ENCODE results near the gene ARHGDIB.

The ARHGDIB gene

GRCh38 chr12:15000575-15000974, 39.2 kb upstream of the ARHGDIB start:
- no peak overlapping the region for H3K27ac ChIP-seq (replicated peaks)
- TF ChIP-seq, protein P1, sequence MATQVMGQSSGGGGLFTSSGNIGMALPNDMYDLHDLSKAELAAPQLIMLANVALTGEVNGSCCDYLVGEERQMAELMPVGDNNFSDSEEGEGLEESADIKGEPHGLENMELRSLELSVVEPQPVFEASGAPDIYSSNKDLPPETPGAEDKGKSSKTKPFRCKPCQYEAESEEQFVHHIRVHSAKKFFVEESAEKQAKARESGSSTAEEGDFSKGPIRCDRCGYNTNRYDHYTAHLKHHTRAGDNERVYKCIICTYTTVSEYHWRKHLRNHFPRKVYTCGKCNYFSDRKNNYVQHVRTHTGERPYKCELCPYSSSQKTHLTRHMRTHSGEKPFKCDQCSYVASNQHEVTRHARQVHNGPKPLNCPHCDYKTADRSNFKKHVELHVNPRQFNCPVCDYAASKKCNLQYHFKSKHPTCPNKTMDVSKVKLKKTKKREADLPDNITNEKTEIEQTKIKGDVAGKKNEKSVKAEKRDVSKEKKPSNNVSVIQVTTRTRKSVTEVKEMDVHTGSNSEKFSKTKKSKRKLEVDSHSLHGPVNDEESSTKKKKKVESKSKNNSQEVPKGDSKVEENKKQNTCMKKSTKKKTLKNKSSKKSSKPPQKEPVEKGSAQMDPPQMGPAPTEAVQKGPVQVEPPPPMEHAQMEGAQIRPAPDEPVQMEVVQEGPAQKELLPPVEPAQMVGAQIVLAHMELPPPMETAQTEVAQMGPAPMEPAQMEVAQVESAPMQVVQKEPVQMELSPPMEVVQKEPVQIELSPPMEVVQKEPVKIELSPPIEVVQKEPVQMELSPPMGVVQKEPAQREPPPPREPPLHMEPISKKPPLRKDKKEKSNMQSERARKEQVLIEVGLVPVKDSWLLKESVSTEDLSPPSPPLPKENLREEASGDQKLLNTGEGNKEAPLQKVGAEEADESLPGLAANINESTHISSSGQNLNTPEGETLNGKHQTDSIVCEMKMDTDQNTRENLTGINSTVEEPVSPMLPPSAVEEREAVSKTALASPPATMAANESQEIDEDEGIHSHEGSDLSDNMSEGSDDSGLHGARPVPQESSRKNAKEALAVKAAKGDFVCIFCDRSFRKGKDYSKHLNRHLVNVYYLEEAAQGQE (IDR thresholded peaks at IDR 0.05; ENCODE audit: insufficient replicate concordance, low read depth), result no peak
- TF ChIP-seq GABPA (IDR thresholded peaks at IDR 0.05; ENCODE audit: low read depth), result no peak
- TF ChIP-seq POLR2AphosphoS5 (IDR thresholded peaks at IDR 0.05; ENCODE audit: low read depth), result no peak
- no peak for TF ChIP-seq SPI1 (IDR thresholded peaks at IDR 0.05; ENCODE audit: borderline replicate concordance, low read depth)
- no peak for TF ChIP-seq CTCF (IDR thresholded peaks at IDR 0.05; ENCODE audit: insufficient read depth, low read length)
- no peak for DNase-seq (ENCODE audit: low read depth in 1 of 2, low spot score in 1 of 2)
- H3K4me3 ChIP-seq (replicated peaks; ENCODE audit: insufficient read depth, low read length), result no peak overlapping the region
- peaks cover 4% of the 10 kb centered on the region for H3K27me3 ChIP-seq (ENCODE audit: insufficient read depth, poor library complexity, severe bottlenecking)

DNA sequence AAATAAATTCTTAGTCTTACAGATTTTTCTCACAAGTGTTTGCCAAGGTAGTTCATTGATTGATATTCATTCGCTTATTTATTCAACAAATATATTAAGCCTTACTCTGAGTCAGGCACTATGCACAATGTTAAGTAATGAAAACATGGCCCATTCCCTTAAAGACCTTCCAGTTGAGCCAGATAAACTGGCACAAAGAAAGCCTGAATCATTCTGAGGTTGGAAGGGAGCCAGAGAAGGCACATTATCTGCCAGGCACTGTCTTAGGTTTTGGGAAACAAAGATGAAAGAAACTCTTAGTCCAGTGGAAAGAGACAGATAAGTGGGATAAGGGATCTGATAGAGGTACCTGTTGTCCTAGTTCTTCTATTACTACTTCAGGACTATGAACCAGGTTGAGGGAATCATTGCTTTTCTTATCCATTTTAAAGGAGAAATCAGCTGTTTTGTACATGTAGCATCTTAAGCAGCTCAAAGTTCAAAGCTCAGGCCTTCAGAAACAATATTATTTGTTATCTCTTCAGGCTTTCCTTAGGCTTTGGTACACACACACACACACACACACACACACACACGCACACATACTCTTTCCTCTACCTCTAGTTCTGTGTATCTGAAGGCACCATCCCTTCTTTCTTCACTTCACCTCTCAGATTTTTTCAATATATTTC, 38.4 kb upstream of the ARHGDIB start:
- no peak overlapping the region for H3K4me3 ChIP-seq (replicated peaks; ENCODE audit: insufficient read depth, low read length)
- TF ChIP-seq CTCF (IDR thresholded peaks at IDR 0.05; ENCODE audit: insufficient read depth, low read length) (no peak), POLR2AphosphoS5 (IDR thresholded peaks at IDR 0.05; ENCODE audit: low read depth) (no peak), SPI1 (IDR thresholded peaks at IDR 0.05; ENCODE audit: borderline replicate concordance, low read depth) (no peak), GABPA (IDR thresholded peaks at IDR 0.05; ENCODE audit: low read depth) (no peak)
- TF ChIP-seq, protein P1 (IDR thresholded peaks at IDR 0.05; ENCODE audit: insufficient replicate concordance, low read depth), result no peak
- H3K27me3 ChIP-seq (ENCODE audit: insufficient read depth, poor library complexity, severe bottlenecking), result peaks cover 4% of the 10 kb centered on the region
- no peak overlapping the region for H3K27ac ChIP-seq (replicated peaks)
- no peak for DNase-seq (ENCODE audit: low read depth in 1 of 2, low spot score in 1 of 2)

- peaks cover 4% of the 10 kb centered on the region for H3K27me3 ChIP-seq (ENCODE audit: insufficient read depth, poor library complexity, severe bottlenecking)
- DNase-seq (ENCODE audit: low read depth in 1 of 2, low spot score in 1 of 2), result no peak
- H3K27ac ChIP-seq (replicated peaks), result no peak overlapping the region
- H3K4me3 ChIP-seq (replicated peaks; ENCODE audit: insufficient read depth, low read length), result no peak overlapping the region
- TF ChIP-seq, protein P1 (IDR thresholded peaks at IDR 0.05; ENCODE audit: insufficient replicate concordance, low read depth), result no peak
- TF ChIP-seq POLR2AphosphoS5 (IDR thresholded peaks at IDR 0.05; ENCODE audit: low read depth) (no peak), SPI1 (IDR thresholded peaks at IDR 0.05; ENCODE audit: borderline replicate concordance, low read depth) (no peak), GABPA (IDR thresholded peaks at IDR 0.05; ENCODE audit: low read depth) (no peak), CTCF (IDR thresholded peaks at IDR 0.05; ENCODE audit: insufficient read depth, low read length) (no peak)
Observed at GRCh38 chr12:14999021-14999694, 37.8 kb upstream of the ARHGDIB start.
